NCI-H446 (cell line): ENCODE results near the gene RAP1GAP.

ENCODE experiments used
- DNase-seq, 2 experiments: peaks; one replicate each; lab custom pipeline; 2025; lab: John Stamatoyannopoulos, UW

RAP1GAP gene

GRCh38 chr1:21662426-21663247 lies 6.5 kb downstream of the RAP1GAP start:
- DNase-seq: no peak

DNA sequence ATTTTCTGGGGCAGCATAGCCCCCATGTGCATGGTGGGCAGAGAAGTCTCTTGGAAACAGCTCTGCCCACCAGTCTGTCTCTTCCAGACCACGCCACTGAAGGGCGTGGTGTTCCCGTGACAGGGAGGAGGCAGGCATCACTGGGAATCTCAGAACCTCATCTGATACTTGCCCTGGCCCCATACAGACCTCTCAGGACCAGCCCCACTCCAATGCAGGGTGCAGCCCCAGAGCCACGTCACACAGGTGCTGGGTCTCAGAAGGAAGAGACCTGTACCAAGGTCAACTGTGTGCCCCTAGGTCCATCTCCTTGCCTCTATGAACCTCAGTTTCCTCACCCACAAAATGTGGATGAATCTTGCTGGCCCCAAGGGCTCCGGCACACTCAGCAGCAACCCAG lies 7.3 kb downstream of the RAP1GAP start:
- no peak for DNase-seq

GRCh38 chr1:21659924-21660326 lies 9.2 kb downstream of the RAP1GAP start:
- DNase-seq: no peak

GRCh38 chr1:21659099-21659923 lies 9.8 kb downstream of the RAP1GAP start:
- DNase-seq: peak; percentile 42 to 63

DNA sequence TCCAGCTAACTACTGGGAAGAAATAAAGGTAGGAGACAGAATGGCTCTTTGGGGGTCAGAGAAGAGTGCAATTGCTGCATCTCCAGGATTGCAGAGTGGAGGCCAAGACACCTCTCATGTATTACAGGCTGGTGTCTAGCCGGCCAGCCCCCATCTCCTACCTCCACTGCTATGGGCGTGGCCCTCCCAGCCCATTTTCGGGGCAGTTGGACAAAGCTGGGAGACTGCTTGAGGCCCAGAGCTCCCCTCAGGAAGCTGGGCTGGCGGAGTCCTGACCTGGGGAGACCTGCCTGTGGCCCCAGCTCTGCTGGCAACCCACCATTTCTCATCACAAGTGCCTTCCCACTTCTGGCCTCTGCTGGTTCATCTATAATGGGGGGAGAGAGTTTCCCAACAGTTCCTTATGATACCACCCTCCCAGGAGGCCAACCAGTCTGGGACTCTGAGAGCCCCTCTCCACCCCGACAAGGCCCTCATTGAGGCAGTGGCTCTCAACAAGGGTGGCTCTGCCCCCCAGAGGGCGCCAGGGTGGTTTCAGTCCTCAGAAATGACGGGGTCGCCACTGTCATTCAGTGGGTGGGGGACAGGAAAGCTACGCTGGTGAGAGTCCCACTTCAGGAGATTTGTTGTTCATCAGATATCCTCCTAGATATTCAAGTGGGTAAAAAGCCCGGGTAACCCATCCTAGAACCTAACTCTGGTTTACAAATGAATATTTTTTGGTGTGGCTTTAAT lies 11.5 kb downstream of the RAP1GAP start:
- DNase-seq: no peak

DNA sequence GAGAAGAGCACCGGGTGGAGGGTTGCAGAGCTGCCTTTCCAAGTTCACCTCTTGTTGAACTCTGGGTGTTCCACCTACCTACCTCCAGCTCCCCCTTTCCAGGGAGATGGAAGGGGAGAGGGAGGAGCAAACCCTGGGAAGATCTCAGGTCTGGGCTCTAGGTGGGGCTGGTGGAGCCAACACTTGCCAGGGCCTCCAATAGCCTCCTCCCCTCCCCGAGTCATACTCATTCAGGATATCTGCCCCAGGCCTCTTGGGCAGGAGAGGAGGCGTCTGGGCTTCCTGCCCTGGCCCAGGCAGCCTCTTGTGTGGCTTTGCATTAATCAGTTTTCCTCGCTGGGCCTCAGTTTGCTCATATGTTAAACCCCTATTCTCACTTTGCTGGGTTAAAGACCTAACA lies 13.4 kb downstream of the RAP1GAP start:
- DNase-seq: peak; percentile 17 to 30

GRCh38 chr1:21655259-21655658 lies 13.9 kb downstream of the RAP1GAP start:
- DNase-seq: no peak

- DNase-seq: no peak
These were observed 14.9 kb downstream of the RAP1GAP start for GRCh38 chr1:21654209-21654608.

- no peak for DNase-seq
These were observed 15.4 kb downstream of the RAP1GAP start for GRCh38 chr1:21653744-21654100.

GRCh38 chr1:21652937-21653743 lies 16.0 kb downstream of the RAP1GAP start:
- DNase-seq: no peak

GRCh38 chr1:21652101-21652936 lies 16.8 kb downstream of the RAP1GAP start:
- no peak for DNase-seq

- DNase-seq: no peak
These were observed 17.7 kb downstream of the RAP1GAP start for GRCh38 chr1:21651214-21652042.

DNA sequence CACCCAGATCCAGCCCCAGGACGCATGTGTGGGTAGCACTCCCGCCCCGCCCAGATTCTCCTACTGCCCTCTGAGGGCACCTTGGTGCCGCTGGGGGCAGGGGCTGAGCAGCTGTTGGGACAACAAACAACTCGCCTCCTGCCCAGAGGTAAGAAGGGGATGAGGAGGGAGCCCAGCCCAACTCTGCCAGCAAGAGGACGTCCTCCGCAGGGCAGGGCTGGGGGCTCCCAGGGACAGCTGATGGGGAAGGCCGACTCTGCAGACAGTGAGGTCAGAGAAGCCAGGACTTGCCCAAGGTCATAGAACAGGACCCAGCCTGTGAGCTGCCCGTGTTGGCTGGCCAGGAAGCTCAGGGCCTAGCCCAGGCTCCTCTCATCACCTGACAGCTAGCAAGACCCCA lies 18.8 kb downstream of the RAP1GAP start:
- no peak for DNase-seq

DNA sequence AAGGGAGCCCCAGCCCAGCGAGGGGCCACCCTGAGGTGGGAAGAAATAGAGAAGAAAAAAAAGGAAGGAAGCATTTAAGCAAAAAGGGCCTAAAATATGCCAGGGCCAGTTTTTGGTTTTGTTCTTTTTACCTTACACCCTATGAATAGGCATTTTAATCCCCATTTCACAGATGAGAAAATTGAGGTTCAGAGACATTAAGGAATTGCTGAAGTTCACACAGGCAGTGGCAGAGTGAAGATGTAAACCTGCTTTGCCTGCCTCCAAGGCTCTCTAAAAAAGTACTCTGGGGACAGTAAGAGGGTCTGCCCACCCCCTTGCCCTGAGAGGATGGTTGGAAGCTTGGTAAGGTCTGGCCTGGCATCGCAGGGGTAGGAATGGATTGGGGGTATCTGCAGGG lies 19.8 kb downstream of the RAP1GAP start:
- DNase-seq: no peak

GRCh38 chr1:21648791-21649190 lies 20.4 kb downstream of the RAP1GAP start:
- no peak for DNase-seq

DNA sequence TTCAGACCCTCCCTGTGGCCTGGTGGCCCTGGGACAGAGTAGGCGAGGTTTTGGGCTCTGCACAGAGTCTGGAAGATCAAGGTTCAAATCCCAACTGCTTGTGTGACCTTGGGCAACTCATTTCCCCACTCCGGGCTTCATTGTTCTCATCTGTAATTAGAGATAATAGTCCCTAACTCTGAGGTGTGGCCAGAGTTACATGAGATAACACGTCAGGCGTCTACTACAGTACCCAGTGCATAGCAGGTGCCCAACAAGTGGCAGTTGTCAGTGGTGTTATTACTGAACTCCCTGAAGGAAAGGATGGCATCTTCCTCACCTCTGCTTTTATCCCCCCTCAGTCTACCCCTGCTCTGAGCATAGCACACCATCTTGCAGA lies 20.8 kb downstream of the RAP1GAP start:
- no peak for DNase-seq

DNA sequence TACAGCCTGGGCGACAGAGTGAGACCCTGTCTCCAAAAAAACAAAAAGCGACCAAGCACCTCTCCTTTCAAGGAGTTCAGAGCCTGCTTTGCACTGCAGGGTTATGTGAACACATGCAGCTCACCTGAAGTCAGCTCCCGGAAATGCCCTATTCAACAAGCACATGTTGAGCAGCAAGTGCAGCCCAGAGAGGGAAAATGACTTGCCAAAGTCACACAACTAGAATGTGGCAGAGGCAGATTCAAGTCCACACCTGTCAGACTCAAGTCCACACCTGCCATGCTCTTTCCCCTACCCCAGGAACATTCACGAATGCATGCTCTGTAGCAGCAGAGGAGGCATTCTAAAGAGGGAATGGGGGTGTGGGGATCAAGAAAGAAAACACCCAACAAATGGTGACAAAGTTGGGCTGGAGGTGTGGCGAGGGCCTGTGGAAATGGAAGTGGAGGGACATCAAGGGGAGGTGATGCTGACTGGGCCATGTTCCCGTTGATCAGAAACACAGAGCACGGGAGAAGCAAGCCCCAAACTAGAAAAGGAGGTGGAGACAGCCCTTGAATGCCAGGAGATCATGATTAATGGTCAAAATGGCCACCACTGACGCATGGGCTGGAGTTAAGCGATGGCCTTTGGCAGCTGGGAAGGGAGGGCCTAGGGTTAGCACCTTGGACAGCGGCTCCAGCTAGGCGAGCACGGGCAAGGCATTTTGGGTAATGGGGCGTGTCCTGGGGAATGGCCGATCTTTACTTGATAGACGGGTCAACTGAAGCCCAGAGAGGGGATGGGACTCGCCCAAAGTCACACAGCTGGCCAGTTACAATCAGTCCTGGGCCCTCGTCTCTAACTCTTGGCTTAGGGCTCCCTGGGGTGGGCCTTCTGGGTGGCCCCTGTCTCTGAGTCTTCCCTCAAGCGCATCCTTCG lies 21.5 kb downstream of the RAP1GAP start:
- DNase-seq: no peak

- no peak for DNase-seq
These were observed 23.6 kb downstream of the RAP1GAP start for GRCh38 chr1:21645550-21645949.

DNA sequence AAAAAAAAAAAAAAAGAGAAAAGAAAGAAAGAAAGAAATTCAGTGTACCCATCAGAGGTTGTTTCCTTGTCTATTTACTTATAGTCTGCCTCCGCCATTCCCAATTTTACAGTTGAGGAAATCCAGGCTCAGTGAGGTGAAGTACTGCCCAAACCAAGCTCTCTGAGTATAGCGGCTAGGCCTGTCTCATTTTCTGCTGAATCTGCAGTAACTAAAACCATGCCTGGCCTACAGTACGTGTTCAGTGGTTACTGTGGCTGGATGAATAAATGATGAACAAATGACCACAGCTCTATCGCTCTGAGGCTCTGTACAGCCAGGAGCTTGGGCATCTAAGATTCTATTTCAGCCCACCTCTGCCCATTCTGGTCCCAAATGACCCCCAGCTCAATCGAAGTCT lies 24.3 kb downstream of the RAP1GAP start:
- DNase-seq: no peak
